Glomerular visceral epithelial cell (primary cell): ENCODE results near the gene BHLHA15.

Source experiments
- DNase-seq: peaks from one replicate; pipeline ENCODE4 v3.0.0-alpha.2; 2016; ENCODE audit errors: extremely low spot score

Gene BHLHA15

GRCh38 chr7:98187138-98187502 lies 24.1 kb upstream of the BHLHA15 start:
- DNase-seq = no peak

- no peak for DNase-seq
Measured at GRCh38 chr7:98189559-98189958, 21.7 kb upstream of the BHLHA15 start.

- DNase-seq = no peak
Measured at GRCh38 chr7:98191668-98192431, 19.4 kb upstream of the BHLHA15 start.

- no peak for DNase-seq
Measured at GRCh38 chr7:98192781-98193457, 18.3 kb upstream of the BHLHA15 start.

- DNase-seq = no peak
Measured at GRCh38 chr7:98193474-98194180, 17.6 kb upstream of the BHLHA15 start.

GRCh38 chr7:98194186-98194585 lies 17.1 kb upstream of the BHLHA15 start:
- DNase-seq = no peak

- no peak for DNase-seq
Measured at GRCh38 chr7:98194672-98195457, 16.4 kb upstream of the BHLHA15 start.

GRCh38 chr7:98196706-98197605 lies 14.3 kb upstream of the BHLHA15 start:
- DNase-seq = no peak

- DNase-seq = no peak
Measured at GRCh38 chr7:98199131-98199530, 12.1 kb upstream of the BHLHA15 start.

GRCh38 chr7:98200364-98200763 lies 10.9 kb upstream of the BHLHA15 start:
- DNase-seq = no peak

- DNase-seq = peak; percentile 13
Measured at GRCh38 chr7:98202367-98203195, 8.7 kb upstream of the BHLHA15 start.

- no peak for DNase-seq
Measured at GRCh38 chr7:98203261-98203963, 7.8 kb upstream of the BHLHA15 start.

- DNase-seq = no peak
Measured at GRCh38 chr7:98203964-98204605, 7.2 kb upstream of the BHLHA15 start.

- DNase-seq = no peak
Measured at GRCh38 chr7:98204670-98205069, 6.6 kb upstream of the BHLHA15 start.

- no peak for DNase-seq
Measured at GRCh38 chr7:98205162-98205845, 5.9 kb upstream of the BHLHA15 start.

GRCh38 chr7:98206451-98207330 lies 4.5 kb upstream of the BHLHA15 start:
- no peak for DNase-seq

- no peak for DNase-seq
Measured at GRCh38 chr7:98209166-98209920, 1.9 kb upstream of the BHLHA15 start.
